HepG2 (cell line): Measurements from ENCODE around the gene SART1. TPM values are rescaled to one million over a fixed set of nuclear protein-coding genes. Genes with fewer than 3 reads are reported as not detected.
A peak's percentile ranks its signal among the peaks of the same experiment; 100 is the strongest.

Experiments
- BATF2 ChIP-seq: sonication (generic); formaldehyde crosslinking; IDR thresholded peaks from 2 replicates; pipeline ENCODE4 v1.8.0; 2022; ENCODE audit warnings: mild to moderate bottlenecking, missing genetic modification reagents, moderate library complexity
- HHEX ChIP-seq: IDR thresholded peaks from 2 replicates; pipeline ENCODE4 v1.6.1; 2016; ENCODE audit warnings: control low read depth
- KLF11 ChIP-seq: IDR thresholded peaks from 2 replicates; pipeline ENCODE4 v1.6.1; 2016; ENCODE audit warnings: missing compliant biosample characterization
- MED13 ChIP-seq: sonication (generic); formaldehyde crosslinking; IDR thresholded peaks from 2 replicates; pipeline ENCODE4 v1.5.0; 2020; ENCODE audit warnings: missing genetic modification reagents
- MTF1 ChIP-seq: sonication (generic); formaldehyde crosslinking; IDR thresholded peaks from 2 replicates; pipeline ENCODE4 v1.5.0; 2020; ENCODE audit warnings: missing genetic modification reagents
- ONECUT2 ChIP-seq: sonication (generic); formaldehyde crosslinking; IDR thresholded peaks from 2 replicates; pipeline ENCODE4 v1.4.0; 2020; ENCODE audit warnings: missing genetic modification reagents
- RBAK ChIP-seq: sonication (generic); formaldehyde crosslinking; IDR thresholded peaks from 2 replicates; pipeline ENCODE4 v1.5.1; 2020; ENCODE audit warnings: mild to moderate bottlenecking, missing genetic modification reagents
- RNF2 ChIP-seq: fragments of 450-650 bp; conservative IDR thresholded peaks from 2 replicates; pipeline ENCODE4 v1.6.1; 2016; ENCODE audit warnings: low read depth
- RXRB ChIP-seq: IDR thresholded peaks from 2 replicates; pipeline ENCODE4 v1.6.1; 2016; ENCODE audit warnings: borderline replicate concordance, missing genetic modification reagents, missing compliant biosample characterization
- SRSF1 ChIP-seq: fragments of 200-400 bp; formaldehyde crosslinking; optimal IDR thresholded peaks from 2 replicates; pipeline ENCODE3; 2017; ENCODE audit warnings: mild to moderate bottlenecking, low read depth, low read length, moderate library complexity
- TAF15 ChIP-seq: fragments of 200-400 bp; formaldehyde crosslinking; IDR thresholded peaks from one replicate; pipeline ENCODE4 v1.6.1; 2018; ENCODE audit warnings: mild to moderate bottlenecking, low read depth, low read length; ENCODE audit not compliant: poor library complexity, severe bottlenecking
- TCF7L2 ChIP-seq: IDR thresholded peaks from 2 replicates; pipeline ENCODE4 v1.6.1; 2011; ENCODE audit warnings: mild to moderate bottlenecking, low read depth, low read length, moderate library complexity
- UBTF ChIP-seq: sonication (generic); formaldehyde crosslinking; IDR thresholded peaks from 2 replicates; pipeline ENCODE4 v1.4.0; 2020; ENCODE audit warnings: mild to moderate bottlenecking, missing genetic modification reagents
- WIZ ChIP-seq: sonication (generic); formaldehyde crosslinking; IDR thresholded peaks from 2 replicates; pipeline ENCODE4 v1.5.1; 2020; ENCODE audit warnings: mild to moderate bottlenecking, missing genetic modification reagents
- YEATS4 ChIP-seq: sonication (generic); formaldehyde crosslinking; IDR thresholded peaks from 2 replicates; pipeline ENCODE4 v1.4.0; 2020; ENCODE audit warnings: missing genetic modification reagents, borderline replicate concordance
- ZBTB7B ChIP-seq: sonication (generic); formaldehyde crosslinking; IDR thresholded peaks from 2 replicates; pipeline ENCODE4 v1.4.0; 2020; ENCODE audit warnings: missing genetic modification reagents
- ZFY ChIP-seq: sonication (generic); formaldehyde crosslinking; IDR thresholded peaks from 2 replicates; pipeline ENCODE4 v1.4.0; 2020; ENCODE audit warnings: missing genetic modification reagents
- ZNF124 ChIP-seq: sonication (generic); formaldehyde crosslinking; IDR thresholded peaks from 2 replicates; pipeline ENCODE4 v1.4.0; 2020; ENCODE audit warnings: missing genetic modification reagents
- ZNF234 ChIP-seq: sonication (generic); formaldehyde crosslinking; conservative IDR thresholded peaks from 2 replicates; pipeline ENCODE4 v1.5.1; 2020; ENCODE audit warnings: mild to moderate bottlenecking, missing genetic modification reagents
- ZNF253 ChIP-seq: sonication (generic); formaldehyde crosslinking; IDR thresholded peaks from 2 replicates; pipeline ENCODE4 v1.8.0; 2022; ENCODE audit warnings: mild to moderate bottlenecking, missing genetic modification reagents, borderline replicate concordance
- ZNF264 ChIP-seq: sonication (generic); formaldehyde crosslinking; IDR thresholded peaks from 2 replicates; pipeline ENCODE4 v1.4.0; 2020; ENCODE audit warnings: missing genetic modification reagents
- polyA plus RNA-seq, 8 experiments: library from polyadenylated mRNA; depleted of rRNA in 3 of 8; stranded (reverse) in 7 of 8; unstranded in 1 of 8; fragments of >200 nt; fragmentation: Illumina TruSeq in 4 of 8; extraction: Trizol in 4 of 8; gene quantifications; 2 replicates each; pipeline versions ENCODE4 v1.2.1 to v1.2.3, GENCODE V29; 2011 to 2016; ENCODE audit warnings: low read depth in 4 of 8, missing spikeins in 1 of 8, mixed read lengths in 1 of 8; ENCODE audit not compliant: insufficient read depth in 1 of 8
- total RNA-seq, 5 experiments: library from RNA; depleted of rRNA; stranded (reverse); fragments of >200 nt; fragmentation: Illumina TruSeq; extraction: Trizol; gene quantifications; 2 replicates each; pipeline ENCODE4 v1.2.3, GENCODE V29; 2016; ENCODE audit warnings: low read depth in 1 of 5
- TF ChIP-seq, protein P1 (sequence below), 2 experiments: sonication (generic) in 1 of 2; formaldehyde crosslinking in 1 of 2; IDR thresholded peaks; 2 replicates each; pipeline versions ENCODE4 v1.6.1 to v1.9.0; 2014 to 2022; ENCODE audit warnings: antibody characterized with exemption in 1 of 2, borderline replicate concordance in 1 of 2, inconsistent platforms in 1 of 2, low read depth in 1 of 2, missing genetic modification reagents in 1 of 2

Gene SART1
- total and polyA plus RNA-seq, 2 of the 13 experiments (the other 11 are each of a cell fraction or from before 2014, with no cell fraction given): 11.3 to 22.5 TPM

DNA sequence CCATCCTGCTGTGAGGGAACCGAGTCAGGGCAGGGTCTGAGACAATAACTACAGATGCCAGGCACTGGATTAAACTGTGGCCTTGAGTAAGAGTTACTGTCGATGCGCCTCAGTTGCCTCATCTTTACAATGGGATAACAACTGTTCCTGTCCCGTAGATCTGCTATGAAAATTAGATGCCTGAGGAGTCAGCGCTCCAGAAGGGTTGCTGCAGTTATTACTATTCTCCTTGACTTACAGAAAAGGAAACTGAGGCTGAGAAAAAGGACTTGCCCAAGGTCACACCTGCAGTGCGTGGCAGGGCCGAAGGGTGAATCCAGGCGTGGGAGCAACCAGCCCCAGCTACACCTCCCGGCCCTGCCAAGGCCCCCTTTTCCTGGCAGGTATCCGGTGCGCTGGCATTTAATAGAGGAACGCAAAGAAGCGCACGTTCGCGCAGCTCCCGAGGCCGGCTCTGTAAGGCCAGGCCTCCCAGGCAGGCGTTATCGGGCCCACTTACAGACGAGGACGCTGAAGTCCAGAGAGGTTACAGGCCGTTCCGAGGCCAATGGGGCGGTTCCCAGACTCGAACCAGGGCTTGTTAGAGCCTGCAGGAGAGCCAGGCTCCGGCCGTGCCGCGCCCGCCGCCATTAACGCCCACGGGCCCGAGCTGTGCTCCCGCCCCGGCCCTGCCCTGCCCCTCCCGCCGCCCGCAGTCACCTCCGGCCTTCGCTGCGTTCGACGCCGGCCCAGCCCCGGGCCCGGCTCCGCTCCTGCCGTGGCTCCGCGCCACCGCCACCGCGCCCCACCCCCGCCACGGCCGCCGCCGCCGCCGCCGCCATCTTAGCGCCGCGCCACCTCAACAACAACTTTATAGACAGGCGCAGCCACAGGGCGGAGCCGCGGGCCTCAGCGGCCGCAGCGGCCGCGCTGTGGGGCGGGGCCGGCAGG is 43.1 kb upstream of the SART1 start, which contains the start of gene C11orf68 (continued):
- TF ChIP-seq TAF15: no peak
- TF ChIP-seq ZFY (CRISPR knock-in tag): peak; percentile 38; the same call in 1 of the 2 replicates
- no peak for TF ChIP-seq SRSF1
- TF ChIP-seq ZNF253: no peak
- no peak for TF ChIP-seq ZNF234 (CRISPR knock-in tag)
- TF ChIP-seq WIZ (CRISPR knock-in tag): no peak
- TF ChIP-seq ZNF124 (CRISPR knock-in tag): 0 out of 2 replicates have a peak, but pooled peaks have one; percentile 47
- TF ChIP-seq, protein P1, sequence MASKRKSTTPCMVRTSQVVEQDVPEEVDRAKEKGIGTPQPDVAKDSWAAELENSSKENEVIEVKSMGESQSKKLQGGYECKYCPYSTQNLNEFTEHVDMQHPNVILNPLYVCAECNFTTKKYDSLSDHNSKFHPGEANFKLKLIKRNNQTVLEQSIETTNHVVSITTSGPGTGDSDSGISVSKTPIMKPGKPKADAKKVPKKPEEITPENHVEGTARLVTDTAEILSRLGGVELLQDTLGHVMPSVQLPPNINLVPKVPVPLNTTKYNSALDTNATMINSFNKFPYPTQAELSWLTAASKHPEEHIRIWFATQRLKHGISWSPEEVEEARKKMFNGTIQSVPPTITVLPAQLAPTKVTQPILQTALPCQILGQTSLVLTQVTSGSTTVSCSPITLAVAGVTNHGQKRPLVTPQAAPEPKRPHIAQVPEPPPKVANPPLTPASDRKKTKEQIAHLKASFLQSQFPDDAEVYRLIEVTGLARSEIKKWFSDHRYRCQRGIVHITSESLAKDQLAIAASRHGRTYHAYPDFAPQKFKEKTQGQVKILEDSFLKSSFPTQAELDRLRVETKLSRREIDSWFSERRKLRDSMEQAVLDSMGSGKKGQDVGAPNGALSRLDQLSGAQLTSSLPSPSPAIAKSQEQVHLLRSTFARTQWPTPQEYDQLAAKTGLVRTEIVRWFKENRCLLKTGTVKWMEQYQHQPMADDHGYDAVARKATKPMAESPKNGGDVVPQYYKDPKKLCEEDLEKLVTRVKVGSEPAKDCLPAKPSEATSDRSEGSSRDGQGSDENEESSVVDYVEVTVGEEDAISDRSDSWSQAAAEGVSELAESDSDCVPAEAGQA (IDR thresholded peaks at IDR 0.05; ENCODE audit: low read depth): peak; percentile 73; the same call in 1 of the 2 replicates
- TF ChIP-seq, protein P1 (CRISPR knock-in tag; IDR thresholded peaks at IDR 0.05; ENCODE audit: borderline replicate concordance): no peak
- TF ChIP-seq MTF1: no peak
- TF ChIP-seq BATF2 (CRISPR knock-in tag): no peak
- TF ChIP-seq RBAK (CRISPR knock-in tag): no peak
- peak; percentile 14; the same call in 1 of the 2 replicates for TF ChIP-seq UBTF (CRISPR knock-in tag)
- no peak for TF ChIP-seq RNF2
- TF ChIP-seq HHEX (CRISPR knock-in tag): no peak
- no peak for TF ChIP-seq TCF7L2
- no peak for TF ChIP-seq ONECUT2 (CRISPR knock-in tag)
- TF ChIP-seq RXRB: no peak
- no peak for TF ChIP-seq KLF11 (CRISPR knock-in tag)
- no peak; the same call in 1 of the 2 replicates for TF ChIP-seq YEATS4 (CRISPR knock-in tag)
- TF ChIP-seq ZNF264 (CRISPR knock-in tag): no peak
- TF ChIP-seq ZBTB7B: no peak
- TF ChIP-seq MED13 (CRISPR knock-in tag): no peak
